Gastroesophageal sphincter (tissue), 3 donors: Measurements from ENCODE around the gene VPS35L.

Experiments used
- EP300 ChIP-seq: sonication (generic); formaldehyde crosslinking; IDR thresholded peaks from one replicate; pipeline ENCODE4 v1.6.1; 2017; ENCODE audit warnings: antibody characterized with exemption, mild to moderate bottlenecking
- POLR2A ChIP-seq, 2 donors: fragments of 450-650 bp; IDR thresholded peaks; one replicate each; pipeline ENCODE4 v1.6.1; 2017; ENCODE audit warnings: antibody characterized with exemption in 2 of 2, mild to moderate bottlenecking in 2 of 2, moderate library complexity in 1 of 2
- POLR2AphosphoS5 ChIP-seq: sonication (generic); formaldehyde crosslinking; IDR thresholded peaks from one replicate; pipeline ENCODE4 v1.6.1; 2017; ENCODE audit warnings: antibody characterized with exemption
- TF ChIP-seq, protein P1 (sequence below), 4 experiments: fragments of 200-600 bp in 2 of 4; fragments of 450-650 bp in 2 of 4; sonication (generic) in 1 of 4; IDR thresholded peaks; one replicate each; pipeline ENCODE4 v1.5.1; 2017 to 2019; ENCODE audit warnings: antibody characterized with exemption in 4 of 4, mild to moderate bottlenecking in 2 of 4, moderate library complexity in 2 of 4

DNA sequence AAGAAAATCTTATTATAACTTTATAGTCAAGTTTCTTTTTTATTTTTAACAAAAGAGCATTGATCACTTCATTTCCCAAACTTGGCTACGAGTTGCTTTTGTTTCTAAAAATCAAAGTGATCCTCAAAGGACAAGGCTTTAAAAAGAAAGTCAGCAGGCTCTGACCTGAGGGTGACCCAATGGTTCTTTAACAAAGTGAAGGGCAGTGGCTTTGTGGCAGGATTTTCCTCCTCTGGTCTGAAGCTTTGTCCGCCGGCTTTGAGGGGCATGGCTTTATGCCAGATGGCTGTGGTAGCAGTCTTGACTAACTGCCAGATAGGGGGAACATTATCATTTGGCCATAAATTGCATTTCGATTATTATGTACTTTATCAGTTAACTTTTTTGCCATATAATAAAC is 191.1 kb downstream of the VPS35L start:
- TF ChIP-seq POLR2A (IDR thresholded peaks at IDR 0.05): no peak
- TF ChIP-seq, protein P1, sequence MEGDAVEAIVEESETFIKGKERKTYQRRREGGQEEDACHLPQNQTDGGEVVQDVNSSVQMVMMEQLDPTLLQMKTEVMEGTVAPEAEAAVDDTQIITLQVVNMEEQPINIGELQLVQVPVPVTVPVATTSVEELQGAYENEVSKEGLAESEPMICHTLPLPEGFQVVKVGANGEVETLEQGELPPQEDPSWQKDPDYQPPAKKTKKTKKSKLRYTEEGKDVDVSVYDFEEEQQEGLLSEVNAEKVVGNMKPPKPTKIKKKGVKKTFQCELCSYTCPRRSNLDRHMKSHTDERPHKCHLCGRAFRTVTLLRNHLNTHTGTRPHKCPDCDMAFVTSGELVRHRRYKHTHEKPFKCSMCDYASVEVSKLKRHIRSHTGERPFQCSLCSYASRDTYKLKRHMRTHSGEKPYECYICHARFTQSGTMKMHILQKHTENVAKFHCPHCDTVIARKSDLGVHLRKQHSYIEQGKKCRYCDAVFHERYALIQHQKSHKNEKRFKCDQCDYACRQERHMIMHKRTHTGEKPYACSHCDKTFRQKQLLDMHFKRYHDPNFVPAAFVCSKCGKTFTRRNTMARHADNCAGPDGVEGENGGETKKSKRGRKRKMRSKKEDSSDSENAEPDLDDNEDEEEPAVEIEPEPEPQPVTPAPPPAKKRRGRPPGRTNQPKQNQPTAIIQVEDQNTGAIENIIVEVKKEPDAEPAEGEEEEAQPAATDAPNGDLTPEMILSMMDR (IDR thresholded peaks at IDR 0.05): no peak
- TF ChIP-seq EP300: no peak
- no peak for TF ChIP-seq POLR2AphosphoS5
